Glomerular visceral epithelial cell (primary cell): Measurements from ENCODE around the gene RABAC1.

Experiments used
- DNase-seq: peaks from one replicate; pipeline ENCODE4 v3.0.0-alpha.2; 2016; ENCODE audit errors: extremely low spot score

The RABAC1 gene

DNA sequence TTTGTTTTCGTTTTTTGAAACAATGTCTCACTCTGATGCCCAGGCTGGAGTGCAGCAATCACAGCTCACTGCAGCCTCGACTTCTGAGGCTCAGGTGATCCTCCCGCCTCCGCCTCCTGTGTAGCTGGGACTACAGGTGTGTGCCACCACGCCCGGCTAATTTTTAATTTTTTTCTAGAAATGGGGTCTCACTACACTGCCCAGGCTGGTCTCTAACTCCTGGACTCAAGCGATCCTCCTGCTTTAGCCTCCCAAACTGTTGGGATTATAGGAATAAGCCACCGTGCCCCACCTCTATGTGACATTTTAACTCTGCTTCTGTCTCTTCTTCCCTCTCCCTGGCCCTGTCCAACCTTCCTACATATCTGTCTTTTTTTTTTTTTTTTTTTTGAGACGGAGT is 29.8 kb upstream of the RABAC1 start:
- DNase-seq = no peak

DNA sequence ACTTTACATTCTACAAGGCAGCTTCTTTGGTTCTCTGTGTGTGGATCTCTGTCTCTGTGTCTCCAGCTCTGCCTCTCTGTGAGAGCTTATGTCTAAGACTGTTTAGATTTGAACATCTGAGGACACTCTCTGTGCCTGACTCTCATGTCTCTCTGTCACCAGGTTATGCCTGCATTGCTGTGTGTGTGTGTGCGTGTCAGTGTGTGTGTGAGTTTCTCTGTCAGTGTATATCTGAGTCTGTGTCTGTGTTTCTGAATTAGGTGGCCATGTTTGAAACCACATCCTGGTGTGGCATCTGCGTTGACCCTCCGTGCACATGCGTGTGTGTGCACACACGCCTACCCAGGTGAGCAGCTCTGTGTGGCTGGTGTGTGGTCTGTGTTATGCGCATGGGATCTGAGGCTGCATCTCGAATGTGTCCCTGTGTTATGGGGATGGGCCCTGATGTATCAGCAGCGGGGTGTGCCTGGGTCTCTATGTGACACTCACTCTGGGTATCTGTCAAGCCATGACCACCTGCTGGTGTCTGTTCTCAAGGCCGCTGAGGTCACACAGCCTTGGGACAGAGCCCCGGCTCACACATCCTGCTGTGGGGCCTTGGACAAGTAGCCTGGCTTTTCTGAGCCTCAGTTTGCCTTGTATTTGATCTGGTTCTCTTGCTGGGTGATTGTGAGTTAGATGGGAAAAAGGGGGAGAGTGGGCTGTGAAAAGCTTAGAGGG is 28.2 kb upstream of the RABAC1 start:
- DNase-seq = no peak

DNA sequence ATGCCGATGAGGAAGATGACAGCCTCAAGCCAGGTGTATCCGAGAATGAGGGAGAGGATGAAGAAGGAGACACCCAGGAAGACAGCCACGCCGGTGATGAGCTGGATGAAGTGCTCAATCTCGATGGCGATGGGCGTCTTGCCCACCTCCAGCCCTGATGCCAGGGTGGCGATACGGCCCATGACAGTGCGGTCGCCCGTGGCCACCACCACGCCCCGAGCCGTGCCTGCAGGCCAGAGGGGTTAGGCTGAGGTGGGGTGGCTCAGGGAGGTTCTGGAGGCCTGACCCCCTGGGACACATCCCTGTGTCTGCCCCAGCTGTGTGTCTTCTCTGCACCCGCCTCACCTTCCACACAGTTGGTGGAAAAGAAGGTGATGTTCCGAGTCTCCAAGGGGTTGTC is 25.8 kb upstream of the RABAC1 start:
- no peak for DNase-seq

DNA sequence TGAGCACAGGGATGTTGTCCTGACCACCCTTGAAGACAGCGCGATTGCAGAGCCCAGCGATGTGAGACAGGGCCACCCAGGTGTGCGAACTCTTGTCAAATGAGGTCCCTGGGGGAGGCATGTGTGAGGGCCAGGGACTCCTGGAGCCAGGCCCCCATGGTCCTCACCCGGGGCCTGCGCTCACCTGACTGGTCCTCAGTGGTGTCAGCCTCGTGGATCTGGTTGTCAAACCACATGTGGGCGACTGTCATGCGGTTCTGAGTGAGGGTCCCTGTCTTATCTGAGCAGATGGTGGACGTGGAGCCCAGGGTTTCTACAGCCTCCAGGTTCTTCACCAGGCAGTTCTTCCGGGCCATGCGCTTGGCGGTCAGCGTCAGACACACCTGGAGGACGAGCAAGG is 22.6 kb upstream of the RABAC1 start:
- DNase-seq = no peak

DNA sequence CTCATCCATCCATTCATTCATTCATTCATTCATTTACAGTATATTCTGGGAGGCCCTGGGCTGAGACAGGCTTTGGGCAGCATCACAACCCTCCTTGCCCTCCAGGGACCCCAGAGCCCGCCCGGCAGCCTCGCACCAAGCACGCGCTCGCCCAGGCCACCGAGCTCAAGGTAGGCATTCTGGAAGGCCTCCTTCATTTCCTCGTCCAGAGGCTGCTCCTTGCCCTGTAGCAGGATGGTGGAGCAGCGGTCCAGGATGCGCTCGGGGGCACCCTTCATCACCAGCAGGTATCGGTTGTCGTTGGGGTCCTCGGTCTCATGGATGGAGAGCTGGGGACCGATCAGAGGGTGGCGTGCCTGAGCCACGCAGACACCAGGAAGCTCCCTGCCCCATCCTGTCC is 19.3 kb upstream of the RABAC1 start:
- DNase-seq = no peak

DNA sequence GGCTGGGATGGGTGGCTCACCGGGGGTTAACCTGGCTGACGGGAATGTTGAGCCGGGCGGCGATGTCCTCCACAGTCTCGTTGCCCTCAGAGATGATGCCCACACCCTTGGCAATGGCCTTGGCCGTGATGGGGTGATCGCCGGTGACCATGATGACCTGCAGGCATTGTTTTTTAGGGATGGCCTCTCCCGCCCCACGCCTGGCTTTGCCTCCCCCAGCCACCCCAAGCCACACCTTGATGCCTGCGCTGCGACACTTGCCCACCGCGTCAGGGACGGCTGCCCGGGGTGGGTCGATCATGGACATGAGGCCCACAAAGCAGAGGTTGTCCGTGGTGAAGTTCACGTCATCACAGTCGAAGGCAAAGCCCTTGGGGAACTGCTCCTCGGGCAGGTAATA is 18.8 kb upstream of the RABAC1 start:
- DNase-seq = no peak

DNA sequence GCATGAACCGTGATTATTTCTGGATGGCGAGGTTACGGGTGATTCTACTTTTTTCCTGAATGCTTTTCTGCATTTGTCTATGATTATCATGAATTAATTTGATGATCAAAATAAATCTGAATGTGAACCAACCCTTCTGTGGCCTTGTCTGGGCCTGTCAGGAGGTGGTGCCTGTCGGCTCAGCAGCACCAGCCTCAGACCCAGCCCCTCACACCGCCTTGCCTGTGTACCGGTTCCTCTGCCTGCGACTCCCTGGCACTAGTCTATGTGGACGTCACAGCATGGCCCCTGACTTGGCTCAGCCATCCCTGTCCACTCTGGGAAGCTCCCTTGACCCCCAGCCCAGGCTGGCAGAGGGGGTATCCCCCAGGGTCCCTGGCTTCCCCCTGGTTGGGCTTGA is 15.5 kb upstream of the RABAC1 start:
- DNase-seq = no peak

DNA sequence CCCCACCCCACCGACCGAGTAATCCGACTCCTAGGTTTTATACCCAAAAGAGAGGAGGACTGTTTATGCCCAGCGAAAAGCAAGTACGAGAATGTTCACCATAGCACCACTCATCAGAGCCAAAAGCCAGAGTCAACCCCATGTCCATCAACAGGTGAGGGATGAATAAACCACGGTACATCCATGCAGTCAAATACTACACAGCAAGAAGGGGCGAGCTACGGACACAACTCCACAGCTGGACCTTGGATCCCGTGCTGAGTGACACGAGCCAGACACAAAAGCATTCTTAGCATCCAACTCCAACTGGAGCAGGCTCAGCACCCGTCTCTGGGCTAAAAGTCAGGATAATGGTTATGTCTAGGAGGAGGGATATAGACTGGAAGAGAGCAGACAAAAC is 12.2 kb upstream of the RABAC1 start:
- DNase-seq = no peak

DNA sequence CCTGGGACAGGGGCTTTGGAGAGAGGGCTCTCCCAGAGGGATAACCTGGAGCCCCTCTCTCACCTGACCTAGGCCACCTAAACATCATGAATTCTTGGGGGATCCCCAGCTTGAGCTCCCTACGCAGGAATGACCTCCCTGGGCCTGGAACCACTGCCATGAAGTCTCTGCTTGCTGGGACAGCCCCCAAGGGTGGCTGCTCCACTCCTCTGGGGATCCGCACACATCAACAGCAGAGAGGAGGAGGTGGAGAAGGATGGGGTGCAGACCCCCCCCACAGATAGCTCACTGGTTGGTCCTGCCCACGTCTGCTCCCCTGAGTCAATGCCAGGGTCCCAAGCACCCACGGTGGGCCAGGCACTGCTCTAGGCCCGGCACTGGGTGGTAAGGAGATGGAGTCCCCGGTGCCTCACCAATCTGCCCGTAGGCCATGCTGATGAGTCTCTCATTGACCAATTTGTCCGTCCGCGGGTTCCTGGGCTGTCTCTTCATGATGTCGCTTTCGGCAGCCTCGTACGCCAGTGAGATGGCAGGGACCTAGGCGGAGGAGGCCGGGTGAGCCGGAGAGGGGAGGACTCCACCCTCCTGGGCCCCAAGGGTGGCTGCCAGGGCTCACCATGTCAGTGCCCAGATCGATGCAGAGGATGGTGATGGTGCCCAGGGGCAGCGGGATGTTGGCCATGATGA is 10.8 kb upstream of the RABAC1 start:
- no peak for DNase-seq

DNA sequence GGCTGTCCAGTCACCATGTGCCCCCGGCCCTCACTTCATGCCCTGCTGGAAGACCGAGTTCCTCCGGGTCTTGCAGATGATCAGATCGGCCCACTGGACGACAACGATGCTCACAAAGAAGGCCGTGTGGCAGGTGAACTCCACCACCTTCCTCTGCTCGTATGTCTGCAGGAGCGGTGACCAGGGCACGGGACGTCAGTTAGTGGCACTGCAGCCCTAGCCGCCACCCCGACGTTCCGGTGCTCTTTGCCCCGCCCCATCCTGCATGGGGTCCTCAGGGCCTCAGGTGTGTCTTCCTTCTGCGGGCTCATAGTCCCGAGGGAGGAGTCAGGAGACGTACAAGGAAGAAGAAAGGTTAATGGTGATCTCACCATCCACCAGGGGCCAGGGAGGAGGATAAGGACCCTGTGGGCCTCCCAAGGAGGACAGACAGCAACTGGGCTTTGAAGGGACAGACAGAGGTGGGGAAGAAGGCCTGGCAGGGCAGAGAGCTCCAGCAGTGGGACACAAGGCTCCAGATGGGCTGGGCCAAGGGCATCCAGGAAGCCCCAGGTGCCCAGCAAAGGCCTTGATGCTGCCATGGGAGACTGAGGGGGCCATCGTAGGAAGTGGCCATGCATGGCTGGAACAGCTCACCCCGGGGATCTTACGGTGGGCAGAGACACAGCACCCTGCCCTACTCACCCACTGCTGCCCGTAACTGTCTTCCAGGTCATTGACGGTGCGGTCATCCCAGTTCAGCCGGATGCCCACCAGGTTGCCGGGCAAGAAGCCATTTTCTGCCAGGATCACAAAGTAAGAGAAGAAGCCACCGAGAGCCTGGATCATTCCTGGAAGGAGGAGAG is 9.9 kb upstream of the RABAC1 start:
- no peak for DNase-seq

DNA sequence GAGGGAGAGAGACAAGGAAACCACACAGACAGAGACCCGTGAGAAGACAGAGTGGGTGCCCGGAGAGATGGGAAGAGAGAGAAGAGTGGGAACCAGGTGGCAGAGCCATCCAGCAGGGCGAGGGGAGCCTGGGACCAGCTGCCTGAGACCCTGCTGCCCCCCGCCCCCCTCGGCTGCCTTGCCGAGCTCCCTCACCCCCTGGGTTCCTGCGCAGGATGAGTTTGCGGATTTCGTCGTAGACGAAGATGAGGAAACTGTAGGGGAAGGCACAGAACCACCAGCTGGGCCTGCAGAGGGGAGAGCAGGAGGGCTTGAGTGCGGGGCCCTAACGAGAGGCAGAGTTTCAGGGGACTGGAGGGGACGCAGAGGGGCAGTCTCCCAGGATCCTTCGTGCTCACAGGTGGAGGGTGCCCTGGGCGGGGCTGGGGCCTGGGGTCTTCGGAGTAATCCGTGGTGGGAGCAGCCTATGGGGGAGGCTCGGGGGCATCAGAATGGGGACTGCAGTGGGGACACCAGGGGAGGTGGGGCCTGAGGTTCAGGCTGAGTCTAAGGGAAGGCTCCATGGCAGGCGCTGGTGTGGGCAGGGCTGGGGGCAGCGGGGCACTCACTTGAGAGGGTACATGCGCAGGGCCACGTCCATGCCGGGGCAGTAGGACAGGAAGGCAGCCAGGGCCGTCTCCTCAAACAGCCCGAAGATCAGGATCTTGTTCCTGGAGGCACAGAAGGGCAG is 8.1 kb upstream of the RABAC1 start:
- DNase-seq = no peak

DNA sequence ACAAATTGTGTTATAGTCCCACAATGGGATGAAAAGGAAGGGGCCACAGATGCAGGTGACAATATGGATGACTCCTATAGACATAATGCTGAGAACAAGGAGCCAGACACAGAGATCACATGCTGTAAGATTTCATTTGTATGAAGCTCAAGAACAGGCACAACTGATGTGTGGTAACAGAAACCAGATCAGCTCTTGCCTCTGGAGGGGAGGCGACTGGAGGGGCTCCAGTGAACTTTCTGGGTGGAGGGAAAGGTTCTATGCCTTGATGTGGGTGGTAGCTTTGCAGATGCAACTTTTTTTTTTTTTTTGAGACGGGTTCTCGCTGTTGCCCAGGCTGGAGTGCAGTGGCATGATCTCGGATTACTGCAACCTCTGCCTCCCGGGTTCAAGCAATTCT is 6.0 kb upstream of the RABAC1 start:
- DNase-seq = no peak

DNA sequence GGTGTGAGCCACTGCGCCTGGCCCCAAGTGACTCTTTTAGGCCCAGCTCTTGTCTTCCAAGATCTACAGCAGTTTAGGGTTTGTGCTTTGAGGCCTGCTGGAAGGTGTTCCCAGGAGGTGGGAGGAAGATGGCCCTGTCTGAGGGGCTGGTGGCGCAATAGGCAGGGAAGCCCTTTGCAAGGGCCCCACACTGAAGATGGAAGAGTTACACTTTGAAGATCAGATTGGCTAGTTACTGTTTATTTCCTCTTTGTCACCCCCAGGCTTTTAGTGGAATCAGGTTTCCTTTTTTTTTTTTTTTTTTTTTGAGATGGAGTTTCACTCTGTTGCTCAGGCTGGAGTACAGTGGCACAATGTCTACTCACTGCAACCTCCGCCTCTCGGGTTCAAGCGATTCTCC is 1.9 kb upstream of the RABAC1 start:
- no peak for DNase-seq

DNA sequence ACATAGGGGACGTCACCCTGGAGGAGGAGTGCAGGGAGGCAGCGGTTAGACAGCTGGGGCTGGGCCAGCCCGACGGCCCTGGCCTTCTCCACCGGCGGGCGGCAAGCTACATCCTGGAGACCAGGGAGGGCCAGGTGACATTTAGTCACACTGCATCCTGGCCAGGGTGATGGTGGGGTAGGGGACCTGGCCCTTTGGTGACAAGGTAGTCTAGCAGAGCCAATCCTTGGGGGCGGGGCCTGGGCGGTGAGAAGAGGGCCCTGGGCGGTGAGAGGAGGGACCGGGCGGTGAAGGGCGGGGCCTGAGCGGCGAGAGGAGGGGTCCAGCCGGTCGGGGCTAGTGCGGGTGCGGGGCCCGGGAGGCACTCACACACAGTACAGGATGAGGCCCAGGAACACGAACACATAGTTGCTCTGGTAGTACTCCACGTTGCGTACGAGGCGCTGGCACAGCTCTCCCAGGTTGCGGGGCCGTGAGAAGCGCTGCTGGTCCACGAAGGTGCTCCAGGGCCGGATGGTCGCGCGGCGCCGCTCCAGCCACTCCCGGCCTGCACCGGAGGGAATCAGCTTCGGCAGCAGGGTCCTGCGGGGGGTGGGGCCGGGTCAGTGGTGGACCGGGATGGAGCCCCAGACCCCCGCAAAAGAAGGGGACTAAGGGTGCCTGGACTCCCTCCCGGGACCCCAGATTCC is 610 bp downstream of the RABAC1 start:
- DNase-seq = peak; percentile 69

DNA sequence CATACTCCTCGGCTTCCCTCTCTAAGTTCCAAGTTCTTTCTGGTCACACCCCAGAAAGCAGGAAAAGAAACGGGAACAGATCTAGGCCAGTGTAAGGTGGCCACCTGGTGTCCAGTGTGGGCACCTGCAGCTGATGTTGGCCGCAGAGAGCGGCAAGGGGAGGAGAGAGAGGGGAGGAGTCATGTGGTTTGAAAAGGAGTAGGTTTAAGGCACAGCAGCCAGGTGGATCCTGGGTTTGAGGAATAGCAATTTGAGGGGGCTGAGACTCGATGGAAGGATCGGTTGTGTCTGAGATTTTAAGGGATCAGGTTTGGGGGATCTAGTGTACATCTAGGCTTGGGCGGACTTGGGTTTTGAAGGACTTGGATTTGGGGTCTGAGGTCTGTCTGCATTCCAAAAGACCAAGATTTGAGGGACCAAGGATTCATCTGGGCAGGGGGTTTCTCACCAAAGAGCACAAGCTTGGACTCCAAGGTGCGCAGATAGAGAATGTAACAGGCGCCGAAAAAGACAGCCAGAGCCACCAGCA is 1.2 kb downstream of the RABAC1 start:
- DNase-seq = peak; percentile 90

DNA sequence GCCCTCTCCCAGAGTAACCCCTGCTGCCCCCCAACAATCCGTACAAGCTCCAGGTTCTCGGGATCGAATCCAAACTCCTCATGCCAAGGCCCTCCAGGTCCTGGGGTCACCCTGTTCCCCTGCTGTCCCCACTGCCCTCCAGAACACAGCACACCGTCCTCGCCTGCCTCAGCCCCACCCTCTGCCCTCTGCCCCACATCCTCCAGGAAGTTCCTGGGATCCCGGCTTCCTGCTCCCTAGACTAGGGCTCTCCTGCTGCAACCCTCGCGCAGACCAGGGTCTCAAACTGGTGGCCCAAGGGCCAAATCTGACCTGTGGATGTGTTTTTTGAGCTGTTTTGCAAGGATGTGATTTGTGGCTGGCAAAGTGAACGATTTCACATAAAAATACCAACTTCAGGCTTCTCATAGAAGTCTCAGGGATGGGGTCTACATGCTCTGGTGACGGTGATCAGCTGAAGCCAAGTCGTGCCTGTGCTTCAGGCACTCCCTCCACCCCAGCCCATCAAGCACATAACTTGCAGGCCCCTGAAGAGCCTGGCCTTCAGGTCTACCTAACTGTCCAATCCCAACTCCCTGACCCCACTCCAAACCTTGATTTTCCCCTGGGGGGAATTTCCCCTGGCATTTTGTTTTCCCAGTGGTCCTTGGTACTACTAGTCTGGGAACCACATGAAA is 1.8 kb downstream of the RABAC1 start:
- no peak for DNase-seq

DNA sequence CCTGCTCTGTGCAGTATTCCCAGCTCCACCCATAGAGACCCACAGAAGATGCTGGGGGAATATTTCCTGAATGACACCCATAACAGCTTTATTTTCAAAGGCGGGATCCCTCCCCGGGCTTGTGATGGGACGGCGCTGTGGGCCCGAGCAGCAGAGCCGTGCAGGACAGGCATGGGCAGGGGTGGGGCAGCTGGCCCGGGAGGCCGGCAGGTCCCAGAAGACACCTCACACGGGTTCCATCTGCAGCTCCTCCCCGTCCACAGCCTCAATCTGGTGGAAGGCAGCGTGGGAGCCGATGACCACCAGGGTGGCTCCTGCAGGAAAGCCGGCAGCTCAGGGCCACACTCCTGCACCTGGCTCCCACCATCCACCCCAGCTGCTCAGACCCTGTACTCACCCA is 2.5 kb downstream of the RABAC1 start:
- no peak for DNase-seq

DNA sequence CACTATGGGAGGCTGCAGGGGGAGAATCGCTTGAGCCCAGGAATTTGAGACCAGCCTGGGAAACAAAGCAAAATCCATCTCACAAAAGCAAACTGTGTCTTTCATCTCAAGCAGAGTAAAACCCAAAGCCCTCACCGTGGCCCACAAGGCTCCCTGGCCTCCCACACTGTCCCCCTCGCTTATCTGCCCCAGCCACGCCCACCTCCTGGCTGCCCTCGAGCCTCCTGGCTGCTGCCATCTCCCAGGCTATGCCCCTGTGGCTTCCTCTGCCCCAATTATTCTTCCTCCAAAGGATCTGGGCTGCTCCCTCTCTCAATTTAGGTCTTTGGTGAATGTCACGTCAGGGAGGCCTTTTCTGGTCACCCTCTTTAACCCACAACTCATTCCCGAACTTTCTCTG is 3.6 kb downstream of the RABAC1 start:
- DNase-seq = no peak

DNA sequence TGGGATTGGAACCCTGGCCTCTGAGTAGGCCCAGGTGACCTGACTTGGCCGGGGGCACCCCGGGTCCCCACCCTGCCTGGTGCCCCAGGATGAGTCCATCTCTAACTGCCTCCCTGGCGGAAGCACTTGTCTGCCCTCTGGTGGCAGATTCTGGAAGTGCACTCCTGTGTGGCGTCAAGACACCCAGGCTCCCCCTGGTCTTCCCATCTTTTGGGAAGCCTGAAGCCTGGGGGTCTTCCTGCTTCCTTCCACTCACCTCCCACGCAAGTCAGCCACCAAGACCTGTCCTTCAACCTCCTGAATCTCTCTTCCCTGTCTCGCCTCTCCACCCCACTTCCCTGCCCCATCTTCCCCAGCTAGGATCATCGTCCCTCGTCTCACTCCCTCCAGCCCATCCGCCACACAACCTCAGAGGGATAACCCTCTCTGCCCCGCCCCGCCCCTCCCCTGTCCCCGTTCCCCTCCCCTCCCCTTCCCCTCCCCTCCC is 7.4 kb downstream of the RABAC1 start:
- DNase-seq = peak; percentile 76

DNA sequence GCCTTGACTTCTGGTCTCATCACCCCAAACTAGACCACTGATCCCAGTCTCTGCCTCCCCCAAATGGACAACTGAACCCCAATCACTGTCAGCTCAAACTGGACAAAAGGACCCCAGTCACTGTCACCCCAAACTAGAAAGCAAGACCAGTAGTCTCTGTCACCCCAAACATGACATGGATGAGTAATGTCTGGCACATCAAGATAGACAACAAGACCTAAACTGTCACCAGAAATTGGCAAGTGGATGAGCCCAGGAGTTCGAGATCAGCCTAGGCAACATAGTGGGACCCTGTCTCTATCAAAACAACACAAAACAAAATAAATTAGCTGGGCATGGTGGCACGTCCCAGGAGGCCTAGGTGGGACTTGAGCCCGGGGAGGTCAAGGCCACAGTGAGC is 12.0 kb downstream of the RABAC1 start:
- DNase-seq = no peak
